Uterus (tissue), 2 donors: Measurements from ENCODE around the gene COMMD4.
"Not testable (repeated sequence)": the region's sequence is repeated elsewhere in the genome, so short reads cannot be mapped to it uniquely, and the experiment has no call there.

Experiments used
- CTCF ChIP-seq, 4 experiments: fragments of 200-600 bp in 2 of 4; fragments of 450-650 bp in 2 of 4; sonication (generic) in 2 of 4; IDR thresholded peaks; one replicate each; pipeline ENCODE4 v1.5.1; 2016 to 2019; ENCODE audit warnings: antibody characterized with exemption in 4 of 4, mild to moderate bottlenecking in 2 of 4, moderate library complexity in 1 of 4
- POLR2A ChIP-seq, 2 donors: fragments of 450-650 bp; IDR thresholded peaks; one replicate each; pipeline ENCODE4 v1.6.1; 2016; ENCODE audit warnings: antibody characterized with exemption in 2 of 2, mild to moderate bottlenecking in 1 of 2, moderate library complexity in 1 of 2

- not testable (repeated sequence) for TF ChIP-seq CTCF, POLR2A (IDR thresholded peaks at IDR 0.05)
Observed at GRCh38 chr15:75343953-75344352, 8.1 kb downstream of the COMMD4 start.
